Body of pancreas (tissue), 4 donors: ENCODE results near the gene PCID2.

Experiments
- CTCF ChIP-seq, 7 experiments: fragments of 450-650 bp in 4 of 7; fragments of 200-600 bp in 3 of 7; sonication (generic) in 3 of 7; IDR thresholded peaks; one replicate each; pipeline ENCODE4 v1.5.1; 2016 to 2019; ENCODE audit warnings: antibody characterized with exemption in 7 of 7
- POLR2A ChIP-seq, 3 donors: fragments of 450-650 bp; IDR thresholded peaks; one replicate each; pipeline ENCODE4 v1.6.1; 2016; ENCODE audit warnings: antibody characterized with exemption in 3 of 3, mild to moderate bottlenecking in 2 of 3

GRCh38 chr13:113157206-113157928 is 51.1 kb downstream of the PCID2 start:
- TF ChIP-seq CTCF (IDR thresholded peaks at IDR 0.05): no peak
- no peak for TF ChIP-seq POLR2A (IDR thresholded peaks at IDR 0.05)
